IPS-11a (cell line): ENCODE measurements around the gene MB21D2.
"Not testable (repeated sequence)": the region's sequence is repeated elsewhere in the genome, so short reads cannot be mapped to it uniquely, and the experiment has no call there.

Source experiments
- H3K4me3 ChIP-seq: one replicate; pipeline ENCODE4 v1.5.1; 2013; ENCODE audit warnings: low read depth, low read length, control low read depth

The MB21D2 gene

DNA sequence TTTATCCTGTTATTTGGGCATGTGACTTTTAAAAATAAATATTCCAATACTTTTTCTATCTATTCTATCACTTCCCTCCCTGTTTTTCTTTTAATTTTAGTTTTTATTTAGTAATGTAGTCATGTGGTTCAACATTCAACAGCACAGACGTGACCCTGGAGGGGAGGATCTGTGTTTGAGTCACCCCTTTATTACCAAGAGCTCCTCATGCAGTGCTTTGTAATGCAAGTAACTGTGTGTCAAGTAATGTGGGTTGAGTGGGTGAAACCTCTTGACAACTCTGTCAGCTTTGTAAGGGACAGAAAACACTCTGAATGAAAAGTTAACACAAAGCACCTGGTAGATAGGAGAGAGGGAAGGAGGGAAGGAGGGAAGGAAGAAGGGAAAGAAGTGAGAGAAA lies 100.6 kb downstream of the MB21D2 start:
- no peak overlapping the region for H3K4me3 ChIP-seq

GRCh38 chr3:192816351-192816750 lies 101.3 kb downstream of the MB21D2 start:
- no peak overlapping the region for H3K4me3 ChIP-seq

DNA sequence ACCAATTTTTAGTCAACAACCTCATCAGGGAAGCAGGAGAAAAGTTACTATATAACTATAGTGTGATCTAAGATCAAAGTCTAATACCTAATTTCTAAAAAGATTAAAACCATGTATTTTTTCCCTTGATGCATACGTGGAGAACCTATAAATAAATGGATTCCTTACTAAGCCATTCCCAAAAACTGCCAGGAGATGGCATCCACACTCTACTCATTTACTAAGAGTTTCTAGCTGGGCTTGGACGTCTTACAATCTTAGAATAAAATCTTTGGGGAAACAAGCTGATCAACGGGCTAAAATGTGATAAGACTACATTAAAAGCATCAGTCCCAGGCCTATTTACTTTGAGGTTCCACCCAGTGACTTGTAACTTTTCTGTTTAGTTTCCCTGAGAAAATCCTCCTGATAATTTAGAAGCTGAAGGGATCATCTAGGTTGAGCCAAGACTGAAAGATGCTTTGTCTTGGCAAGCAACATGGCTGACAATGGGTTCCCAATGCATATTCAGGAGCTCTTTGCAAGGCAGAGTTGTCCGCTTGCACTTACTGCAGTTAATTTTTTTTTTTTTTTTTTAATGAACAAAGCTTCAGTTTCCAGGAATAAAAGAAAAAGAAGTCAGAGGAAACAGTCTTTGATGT lies 104.8 kb downstream of the MB21D2 start:
- H3K4me3 ChIP-seq = no peak overlapping the region

GRCh38 chr3:192805711-192806110 lies 111.9 kb downstream of the MB21D2 start:
- H3K4me3 ChIP-seq = no peak overlapping the region

DNA sequence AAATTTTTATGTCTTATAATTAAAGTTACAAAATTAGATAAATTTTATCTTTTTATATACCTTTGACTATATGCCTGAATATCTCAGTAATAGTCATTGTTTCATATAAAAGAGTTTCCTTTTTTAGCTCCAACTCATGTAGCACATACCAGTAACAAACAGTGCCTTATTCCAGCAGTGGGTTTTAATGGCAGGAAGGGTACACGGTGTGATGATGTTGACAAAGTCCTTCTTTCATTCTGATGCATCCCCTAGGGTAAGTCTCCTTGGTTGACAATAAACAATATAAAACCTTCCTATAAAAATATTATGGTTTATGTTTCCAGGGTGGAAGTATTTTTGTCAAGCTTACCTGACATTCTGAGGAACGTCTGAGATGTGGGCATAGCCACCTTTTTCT lies 113.2 kb downstream of the MB21D2 start:
- H3K4me3 ChIP-seq = no peak overlapping the region

DNA sequence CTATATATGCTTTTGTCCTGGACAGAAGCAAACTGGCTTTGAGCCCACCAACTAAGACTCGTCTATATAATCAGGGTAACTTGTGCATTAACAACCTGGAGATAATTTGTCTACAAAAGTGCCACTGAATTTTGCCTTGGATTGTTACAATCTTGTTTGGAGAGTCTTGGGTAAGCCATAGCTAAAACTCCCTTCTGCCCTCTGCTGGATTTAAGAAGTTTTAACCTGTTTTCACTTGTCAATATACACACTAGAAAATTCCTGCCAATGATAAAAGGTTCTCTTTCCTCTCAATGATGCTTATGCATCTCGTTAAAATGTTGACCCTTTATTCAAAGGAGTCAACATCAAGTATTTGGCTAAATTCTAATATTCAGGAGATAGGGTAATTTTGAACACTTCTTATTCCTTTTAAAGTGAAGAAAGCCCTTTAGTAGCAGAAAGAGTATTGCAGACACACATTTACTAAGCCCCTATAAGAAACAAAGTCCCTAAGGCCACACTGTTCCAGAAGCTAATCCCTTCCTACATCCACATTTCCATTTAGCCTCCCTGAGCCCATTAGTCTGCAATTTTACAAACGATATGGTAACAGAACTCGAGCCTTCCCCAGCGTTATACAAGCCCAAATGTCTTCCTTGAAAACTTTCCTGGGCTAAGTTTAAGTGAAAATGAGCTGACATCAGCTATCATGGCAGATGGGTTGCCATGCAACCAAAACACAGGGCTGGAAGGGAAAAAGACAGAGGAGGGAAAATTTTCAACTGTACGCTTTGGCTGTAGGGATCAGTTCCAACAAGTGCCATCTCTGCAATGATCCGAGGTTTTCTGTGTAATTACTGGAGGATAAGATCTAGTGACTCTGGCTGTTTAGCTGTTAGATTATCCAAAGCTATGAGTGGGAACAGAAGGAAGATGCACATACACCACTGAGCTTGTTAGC lies 114.4 kb downstream of the MB21D2 start:
- H3K4me3 ChIP-seq = no peak overlapping the region

DNA sequence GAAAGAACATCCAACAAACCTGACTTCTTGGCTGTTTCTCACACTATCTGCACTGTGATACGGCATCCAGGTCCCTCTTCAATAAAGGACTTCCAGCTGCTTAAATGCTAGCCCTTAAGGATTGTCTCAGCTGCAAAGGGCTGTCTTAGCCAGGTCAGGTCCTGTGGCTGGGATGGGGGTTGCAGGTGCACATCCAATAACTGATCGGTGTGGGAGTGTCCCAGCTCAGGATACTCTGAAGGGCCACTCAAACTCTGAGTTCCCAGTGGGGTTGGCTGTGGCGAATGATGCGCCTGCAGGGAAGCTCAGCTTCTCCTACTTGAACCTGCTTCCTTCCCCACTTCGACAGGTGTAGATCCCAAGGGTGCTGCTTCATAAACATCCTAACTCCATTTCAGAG lies 115.7 kb downstream of the MB21D2 start:
- H3K4me3 ChIP-seq = no peak overlapping the region

GRCh38 chr3:192799721-192800120 lies 117.9 kb downstream of the MB21D2 start:
- H3K4me3 ChIP-seq = no peak overlapping the region

DNA sequence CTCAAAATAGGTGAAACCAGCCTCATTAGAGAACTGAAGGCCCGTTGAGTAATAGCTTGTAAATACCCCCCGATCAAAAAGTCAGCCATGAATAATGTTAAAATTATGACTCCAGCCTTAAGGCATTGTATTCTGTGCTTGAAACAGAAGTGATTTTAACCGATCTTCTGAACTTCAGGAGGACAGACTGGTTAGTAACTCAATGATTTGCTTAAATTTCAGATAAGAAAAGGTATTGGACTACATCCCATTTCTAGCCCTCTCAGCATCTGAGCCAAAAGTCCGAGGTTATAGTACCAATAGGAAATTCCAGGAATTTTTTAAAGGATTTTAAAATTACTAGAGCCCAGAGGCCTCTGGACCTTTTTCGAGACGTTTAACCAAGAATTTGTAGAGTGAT lies 122.6 kb downstream of the MB21D2 start:
- no peak overlapping the region for H3K4me3 ChIP-seq

- H3K4me3 ChIP-seq = no peak overlapping the region
Observed at GRCh38 chr3:192794216-192794615, 123.4 kb downstream of the MB21D2 start.

DNA sequence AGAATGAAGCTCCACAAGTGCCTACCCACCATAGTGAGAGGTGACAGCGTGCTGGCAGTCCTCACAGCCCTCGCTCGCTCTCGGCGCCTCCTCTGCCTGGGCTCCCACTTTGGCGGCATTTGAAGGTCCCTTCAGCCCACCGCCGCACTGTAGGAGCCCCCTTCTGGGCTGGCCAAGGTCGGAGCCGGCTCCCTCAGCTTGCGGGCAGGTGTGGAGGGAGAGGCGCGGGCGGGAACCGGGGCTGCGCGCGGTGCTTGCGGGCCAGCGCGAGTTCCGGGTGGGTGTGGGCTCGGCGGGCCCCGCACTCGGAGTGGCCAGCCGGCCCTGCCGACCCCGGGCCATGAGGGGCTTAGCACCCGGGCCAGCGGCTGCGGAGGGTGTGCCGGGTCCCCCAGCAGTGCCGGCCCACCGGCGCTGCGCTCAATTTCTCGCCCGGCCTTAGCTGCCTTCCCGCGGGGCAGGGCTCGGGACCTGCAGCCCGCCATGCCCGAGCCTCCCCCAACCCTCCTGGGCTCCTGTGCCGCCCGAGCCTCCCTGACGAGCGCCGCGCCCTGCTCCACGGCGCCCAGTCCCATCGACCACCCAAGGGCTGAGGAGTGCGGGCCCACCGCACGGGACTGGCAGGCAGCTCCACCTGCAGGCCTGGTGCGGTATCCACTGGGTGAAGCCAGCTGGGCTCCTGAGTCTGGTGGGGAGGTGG lies 128.7 kb downstream of the MB21D2 start:
- H3K4me3 ChIP-seq = not testable (repeated sequence)

- no peak overlapping the region for H3K4me3 ChIP-seq
Observed at GRCh38 chr3:192778508-192778907, 139.1 kb downstream of the MB21D2 start.

- H3K4me3 ChIP-seq = not testable (repeated sequence)
Observed at GRCh38 chr3:192774341-192774740, 143.3 kb downstream of the MB21D2 start.

- H3K4me3 ChIP-seq = no peak overlapping the region
Observed at GRCh38 chr3:192772240-192772894, 145.3 kb downstream of the MB21D2 start.

GRCh38 chr3:192758654-192759053 lies 159.0 kb downstream of the MB21D2 start:
- no peak overlapping the region for H3K4me3 ChIP-seq

- no peak overlapping the region for H3K4me3 ChIP-seq
Observed at GRCh38 chr3:192751148-192751547, 166.5 kb downstream of the MB21D2 start.

GRCh38 chr3:192750201-192750600 lies 167.5 kb downstream of the MB21D2 start:
- H3K4me3 ChIP-seq = no peak overlapping the region

GRCh38 chr3:192747746-192748145 lies 169.9 kb downstream of the MB21D2 start:
- H3K4me3 ChIP-seq = no peak overlapping the region

DNA sequence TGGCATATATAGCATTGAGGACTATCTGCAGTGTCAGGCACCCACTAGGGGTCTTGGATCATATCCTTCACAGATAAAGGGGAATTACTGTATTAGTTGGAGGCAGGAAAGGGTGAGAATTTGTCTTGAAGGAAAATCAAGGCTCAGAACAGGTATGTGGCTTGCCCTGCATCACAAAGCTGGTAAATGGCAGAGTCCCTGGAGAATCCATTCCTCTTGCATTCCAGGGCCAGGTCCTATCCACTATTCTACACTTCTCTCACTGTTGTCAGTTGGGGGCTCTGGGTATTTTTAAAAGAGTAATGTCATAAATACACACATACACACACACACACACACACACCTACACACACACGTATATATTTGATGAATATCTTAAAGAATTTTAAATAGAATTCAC lies 170.5 kb downstream of the MB21D2 start:
- no peak overlapping the region for H3K4me3 ChIP-seq
